ENCODE results near the gene EYA2. TPM values are rescaled to one million over a fixed set of nuclear protein-coding genes. Genes with fewer than 3 reads are reported as not detected.

Gene EYA2
- total and polyA plus RNA-seq, 2 of the 4 experiments (the other 2 are of a cell fraction), result 2.3 to 5.4 TPM

DNA sequence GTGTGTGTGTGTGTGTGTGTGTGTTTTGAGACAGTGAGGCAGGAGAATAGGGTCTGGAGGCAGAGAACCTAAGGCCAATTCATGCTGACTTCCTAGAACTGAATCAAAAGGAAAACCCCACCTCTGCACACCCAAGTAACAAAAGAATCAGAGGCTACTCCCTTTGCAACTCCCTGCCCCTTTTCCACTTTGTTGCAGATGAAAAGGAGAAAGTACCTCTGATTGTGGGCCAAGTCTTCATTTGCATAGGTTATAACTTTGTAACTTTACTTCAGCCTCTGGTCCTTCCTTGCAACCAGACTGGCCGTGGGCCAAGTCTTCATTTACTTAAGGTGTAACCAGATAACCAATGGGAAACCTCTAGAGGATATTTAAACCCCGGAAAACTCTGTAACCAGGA lies 168.8 kb downstream of the EYA2 start:
- no peak overlapping the region for H4K5ac ChIP-seq (ENCODE audit: low read depth, low read length)
- H3K4me2 ChIP-seq (ENCODE audit: low read depth, low read length), result no peak overlapping the region
- no peak for ATAC-seq (ENCODE audit: low read depth)

More for the DNA sequence above, 168.8 kb downstream of the EYA2 start:
- Histone ChIP-seq H3K18ac (ENCODE audit: low read depth, low read length) (no peak overlapping the region), H3K56ac (ENCODE audit: extremely low read depth, insufficient read depth, low read length) (no peak overlapping the region), H2BK15ac (ENCODE audit: low read depth, low read length) (no peak overlapping the region), H4K91ac (ENCODE audit: insufficient read depth, low read depth, low read length) (no peak overlapping the region), H2BK20ac (ENCODE audit: low read depth, low read length) (no peak overlapping the region), H2BK5ac (ENCODE audit: low read depth, low read length, poor library complexity, severe bottlenecking) (no peak overlapping the region), H3K9me3 (ENCODE audit: control insufficient read depth, insufficient read depth, low read length) (peaks cover 7% of the 10 kb centered on the region), H3K36me3 (ENCODE audit: control insufficient read depth, insufficient read depth, low read length) (no peaks in the 10 kb centered on the region), H4K20me1 (ENCODE audit: insufficient read depth, low read length) (no peaks in the 10 kb centered on the region; the same call in 1 of the 2 replicates), H3K4me3 (ENCODE audit: insufficient read depth, low read depth, low read length) (no peak overlapping the region), H3K79me1 (ENCODE audit: low read depth in 1 of 2, low read length in 2 of 2) (no peaks in the 10 kb centered on the region), H2AK9ac (replicated peaks; ENCODE audit: low read depth, low read length, poor library complexity) (no peak overlapping the region), H3K9me1 (ENCODE audit: insufficient read depth, low read length) (no peaks in the 10 kb centered on the region), H4K8ac (ENCODE audit: low read depth in 2 of 2, low read length in 2 of 2) (no peak overlapping the region), H2BK120ac (ENCODE audit: low read depth, low read length) (no peak overlapping the region), H3K4ac (ENCODE audit: low read depth, low read length) (no peak overlapping the region), H3K27me3 (ENCODE audit: control insufficient read depth, insufficient read depth, low read length) (no peaks in the 10 kb centered on the region), H3K4me1 (ENCODE audit: control insufficient read depth, insufficient read depth, low read length) (peaks cover 3% of the 10 kb centered on the region; the same call in 1 of the 2 replicates), H3K14ac (replicated peaks; ENCODE audit: low read depth, low read length) (no peak overlapping the region), H2AFZ (replicated peaks; ENCODE audit: low read length, poor library complexity) (no peak overlapping the region), H3K9ac (ENCODE audit: low read depth, low read length) (no peak overlapping the region), H2AK5ac (ENCODE audit: low read depth, low read length) (no peak overlapping the region), H3K23ac (ENCODE audit: low read depth, low read length) (no peak overlapping the region), H3K27ac (ENCODE audit: insufficient read depth, low read length) (no peak overlapping the region)
- no CpG with 5 or more reads among the region's 2 CpGs for WGBS, 2 experiments (ENCODE audit: extremely low coverage in 2 of 2, insufficient read length in 1 of 2)
- in situ Hi-C loops (cut with MboI; ENCODE audit: low sequenced_read_pairs) (no loop called here), intact Hi-C loops (cut with micrococcal nuclease) (no loop called here), dilution Hi-C loops (cut with HindIII; ENCODE audit: low sequenced_read_pairs, unreplicated experiment) (no loop called here)
- TF ChIP-seq, protein P1, sequence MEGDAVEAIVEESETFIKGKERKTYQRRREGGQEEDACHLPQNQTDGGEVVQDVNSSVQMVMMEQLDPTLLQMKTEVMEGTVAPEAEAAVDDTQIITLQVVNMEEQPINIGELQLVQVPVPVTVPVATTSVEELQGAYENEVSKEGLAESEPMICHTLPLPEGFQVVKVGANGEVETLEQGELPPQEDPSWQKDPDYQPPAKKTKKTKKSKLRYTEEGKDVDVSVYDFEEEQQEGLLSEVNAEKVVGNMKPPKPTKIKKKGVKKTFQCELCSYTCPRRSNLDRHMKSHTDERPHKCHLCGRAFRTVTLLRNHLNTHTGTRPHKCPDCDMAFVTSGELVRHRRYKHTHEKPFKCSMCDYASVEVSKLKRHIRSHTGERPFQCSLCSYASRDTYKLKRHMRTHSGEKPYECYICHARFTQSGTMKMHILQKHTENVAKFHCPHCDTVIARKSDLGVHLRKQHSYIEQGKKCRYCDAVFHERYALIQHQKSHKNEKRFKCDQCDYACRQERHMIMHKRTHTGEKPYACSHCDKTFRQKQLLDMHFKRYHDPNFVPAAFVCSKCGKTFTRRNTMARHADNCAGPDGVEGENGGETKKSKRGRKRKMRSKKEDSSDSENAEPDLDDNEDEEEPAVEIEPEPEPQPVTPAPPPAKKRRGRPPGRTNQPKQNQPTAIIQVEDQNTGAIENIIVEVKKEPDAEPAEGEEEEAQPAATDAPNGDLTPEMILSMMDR (conservative IDR thresholded peaks at IDR 0.05; ENCODE audit: low read depth, low read length), result no peak
- no peak for TF ChIP-seq POLR2A (IDR thresholded peaks at IDR 0.05; ENCODE audit: low read depth, low read length)
- TF ChIP-seq FOS (IDR thresholded peaks at IDR 0.05; ENCODE audit: low read depth, low read length), result no peak
- TF ChIP-seq RFX5 (IDR thresholded peaks at IDR 0.05; ENCODE audit: low read depth, low read length), result no peak
- TF ChIP-seq CEBPB (IDR thresholded peaks at IDR 0.05; ENCODE audit: low read depth, low read length), result no peak
- TF ChIP-seq BHLHE40 (IDR thresholded peaks at IDR 0.05; ENCODE audit: low read depth, low read length), result no peak
- TF ChIP-seq SMC3 (IDR thresholded peaks at IDR 0.05; ENCODE audit: low read depth, low read length), result no peak
- no peak for TF ChIP-seq MAZ (IDR thresholded peaks at IDR 0.05; ENCODE audit: borderline replicate concordance, low read depth, low read length)
- TF ChIP-seq RAD21 (IDR thresholded peaks at IDR 0.05; ENCODE audit: low read length), result no peak
- TF ChIP-seq RCOR1 (IDR thresholded peaks at IDR 0.05; ENCODE audit: insufficient replicate concordance, low read length), result no peak
- no peak for TF ChIP-seq MXI1 (IDR thresholded peaks at IDR 0.05; ENCODE audit: borderline replicate concordance, low read depth, low read length)
- TF ChIP-seq CHD1 (IDR thresholded peaks at IDR 0.05; ENCODE audit: low read depth, low read length), result no peak
- ChIA-PET CTCF (no interaction called here), POLR2A (ENCODE audit: unreplicated experiment) (no interaction called here)
- no TSS peak for BruUV-seq (replicated peaks)
- no peak for DNase-seq

All from IMR-90 (cell line).